GM19467 (cell line): Measurements from ENCODE around the gene ZBTB20.

Experiments
- ATAC-seq: cut with Tn5 transposase; IDR thresholded peaks from one replicate; pipeline ENCODE4 v1.9.1; 2021; ENCODE audit warnings: mild to moderate bottlenecking, moderate library complexity; ENCODE audit not compliant: unreplicated experiment

Gene ZBTB20

GRCh38 chr3:114554731-114555130, 592.4 kb downstream of the ZBTB20 start:
- no peak for ATAC-seq

- ATAC-seq, result no peak
Measured at GRCh38 chr3:114553949-114554593, 593.0 kb downstream of the ZBTB20 start.

DNA sequence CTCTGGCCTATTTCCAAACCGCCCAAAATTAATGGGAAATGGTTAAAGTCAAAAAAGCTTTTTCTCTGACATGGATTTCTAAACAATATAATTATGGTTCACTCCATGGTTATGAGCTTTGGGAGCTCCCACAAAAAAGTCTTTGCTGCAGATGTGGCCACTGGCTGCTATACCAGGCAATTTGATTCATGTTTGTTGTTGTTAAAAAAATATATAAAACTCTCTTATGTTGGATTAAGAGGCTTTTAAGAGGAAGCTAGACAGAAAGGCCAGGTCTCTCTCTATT, 594.6 kb downstream of the ZBTB20 start:
- no peak for ATAC-seq

GRCh38 chr3:114551770-114552526, 595.1 kb downstream of the ZBTB20 start:
- ATAC-seq, result no peak

- no peak for ATAC-seq
Measured at GRCh38 chr3:114550165-114550564, 596.9 kb downstream of the ZBTB20 start.

DNA sequence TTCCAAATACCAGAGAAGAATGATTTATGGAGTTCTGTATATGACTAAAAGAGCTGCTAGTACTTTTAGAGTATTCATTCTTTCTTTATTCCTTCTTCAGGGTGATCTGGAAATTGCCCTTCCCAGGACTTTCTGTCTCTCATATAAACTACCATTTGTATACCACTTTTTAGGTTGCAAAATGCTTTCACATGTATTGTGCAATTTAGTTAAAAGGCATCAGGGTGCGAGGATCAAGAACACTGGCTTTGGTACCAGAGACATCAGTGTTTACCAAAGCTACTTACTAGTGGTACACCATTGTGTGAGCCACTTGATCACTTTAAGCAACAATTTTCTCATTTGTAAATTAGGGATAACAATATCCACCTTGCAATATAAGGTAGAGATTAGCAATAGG, 601.9 kb downstream of the ZBTB20 start:
- no peak for ATAC-seq

- no peak for ATAC-seq
Measured at GRCh38 chr3:114542359-114542758, 604.7 kb downstream of the ZBTB20 start.

DNA sequence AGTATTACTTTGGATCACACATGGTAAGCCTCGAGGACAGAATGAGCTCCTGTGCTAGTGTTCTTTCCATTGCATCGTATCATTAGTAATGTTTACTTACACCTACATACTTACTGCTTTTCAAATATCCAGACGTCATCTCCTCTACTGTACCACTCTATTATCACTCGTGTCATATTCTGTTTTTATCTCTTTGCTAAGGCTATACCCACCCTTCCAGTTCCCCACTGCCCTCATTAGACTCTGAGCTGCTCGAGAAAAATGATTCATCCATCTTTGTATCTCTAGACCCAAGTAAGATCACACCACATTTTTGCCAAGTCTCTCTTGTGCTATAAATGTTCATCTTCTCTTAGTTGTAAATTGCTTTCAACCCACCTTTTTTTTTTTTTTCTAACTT, 607.6 kb downstream of the ZBTB20 start:
- no peak for ATAC-seq

DNA sequence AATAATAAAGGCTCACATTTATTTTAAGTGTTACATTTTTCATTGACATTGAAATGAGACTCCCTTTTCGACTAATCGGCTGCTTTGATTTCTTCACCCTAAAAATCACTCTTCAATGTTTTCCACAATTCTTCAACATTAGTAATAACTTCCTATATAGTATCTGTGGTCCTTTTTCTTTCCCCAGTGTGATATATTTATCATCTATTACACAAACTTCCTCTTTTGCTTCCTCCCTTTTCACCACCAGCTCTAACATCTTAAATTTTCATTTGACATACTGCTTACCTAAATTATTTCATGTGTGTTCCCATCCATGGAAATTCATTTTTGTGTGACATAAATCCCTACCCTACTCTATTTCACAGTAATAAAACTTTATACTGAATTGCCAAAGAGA, 608.9 kb downstream of the ZBTB20 start:
- no peak for ATAC-seq

- ATAC-seq, result no peak
Measured at GRCh38 chr3:114528517-114528916, 618.6 kb downstream of the ZBTB20 start.

- no peak for ATAC-seq
Measured at GRCh38 chr3:114527036-114527644, 619.9 kb downstream of the ZBTB20 start.

- no peak for ATAC-seq
Measured at GRCh38 chr3:114525278-114525677, 621.8 kb downstream of the ZBTB20 start.

DNA sequence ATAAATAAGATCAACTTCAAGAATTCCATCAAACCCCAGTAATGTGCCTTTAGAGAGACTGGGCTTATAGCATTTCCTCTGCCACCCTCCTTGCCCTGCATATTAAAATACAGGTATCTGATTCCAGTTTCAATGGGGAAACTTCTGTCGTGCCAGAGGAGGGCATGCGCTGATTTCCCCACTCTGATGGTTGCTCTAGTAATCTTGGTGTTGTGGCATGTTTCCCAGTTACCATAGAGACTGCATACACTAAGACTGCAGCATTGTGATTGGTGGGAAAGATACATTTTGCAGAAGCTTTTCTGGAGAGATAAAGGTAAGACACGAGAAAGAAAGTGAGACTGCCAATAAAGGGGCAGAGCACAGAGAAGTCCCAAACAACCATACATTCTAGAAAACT, 627.7 kb downstream of the ZBTB20 start:
- ATAC-seq, result no peak

GRCh38 chr3:114518206-114518808, 628.8 kb downstream of the ZBTB20 start:
- no peak for ATAC-seq

GRCh38 chr3:114510201-114510600, 636.9 kb downstream of the ZBTB20 start:
- ATAC-seq, result no peak

- no peak for ATAC-seq
Measured at GRCh38 chr3:114509756-114510155, 637.3 kb downstream of the ZBTB20 start.

DNA sequence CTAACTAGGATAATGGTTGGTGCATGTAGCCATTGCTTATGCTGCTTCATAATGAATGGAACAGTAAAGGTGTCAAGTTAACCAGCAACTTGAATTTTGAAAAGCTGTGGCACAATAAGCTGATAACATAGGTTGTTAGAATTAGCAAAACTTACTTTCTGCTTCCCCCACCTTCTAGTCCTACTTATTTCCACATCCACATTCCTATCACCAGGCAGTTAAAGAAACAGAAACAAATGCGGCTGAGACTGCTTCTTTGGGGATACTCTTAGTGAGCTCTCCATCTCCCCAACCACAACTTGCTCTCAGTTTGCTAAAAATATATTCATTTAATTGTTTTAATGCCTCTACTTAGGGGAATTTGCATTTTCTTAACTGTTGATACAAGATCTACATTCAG, 638.1 kb downstream of the ZBTB20 start:
- ATAC-seq, result no peak

GRCh38 chr3:114508208-114508607, 638.9 kb downstream of the ZBTB20 start:
- no peak for ATAC-seq

DNA sequence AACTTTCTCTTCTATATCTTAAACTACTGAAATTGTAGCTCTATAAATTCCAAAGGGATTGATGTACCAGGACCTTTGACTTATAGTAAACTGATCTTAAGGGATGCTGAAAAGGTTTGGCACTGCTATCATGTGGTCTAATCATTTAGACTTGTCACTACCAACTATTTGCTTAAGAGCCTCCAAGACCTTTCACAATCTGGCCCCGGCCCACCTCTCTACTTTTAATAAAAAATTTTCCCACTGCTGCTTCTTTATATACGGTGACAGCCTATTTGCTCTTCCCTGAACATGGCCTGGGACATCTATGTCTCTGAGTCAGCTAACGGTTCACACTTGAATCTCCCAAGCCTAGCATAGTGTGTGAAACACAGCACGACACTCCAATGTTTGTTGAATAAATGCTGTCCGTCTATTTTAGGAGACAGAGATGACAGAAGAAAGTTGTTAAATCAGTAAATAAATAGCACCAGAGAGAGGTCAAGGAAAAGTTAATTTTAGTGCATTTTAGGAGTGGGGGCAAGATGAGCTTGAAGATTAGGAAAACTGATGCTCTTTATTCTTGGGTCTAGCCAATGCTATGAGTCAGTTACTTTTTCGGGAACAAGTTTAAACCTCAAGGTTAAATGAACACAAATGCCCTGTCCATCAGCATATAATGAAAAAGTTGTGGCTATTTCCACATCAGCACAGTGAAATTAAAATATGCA, 640.3 kb downstream of the ZBTB20 start:
- no peak for ATAC-seq

DNA sequence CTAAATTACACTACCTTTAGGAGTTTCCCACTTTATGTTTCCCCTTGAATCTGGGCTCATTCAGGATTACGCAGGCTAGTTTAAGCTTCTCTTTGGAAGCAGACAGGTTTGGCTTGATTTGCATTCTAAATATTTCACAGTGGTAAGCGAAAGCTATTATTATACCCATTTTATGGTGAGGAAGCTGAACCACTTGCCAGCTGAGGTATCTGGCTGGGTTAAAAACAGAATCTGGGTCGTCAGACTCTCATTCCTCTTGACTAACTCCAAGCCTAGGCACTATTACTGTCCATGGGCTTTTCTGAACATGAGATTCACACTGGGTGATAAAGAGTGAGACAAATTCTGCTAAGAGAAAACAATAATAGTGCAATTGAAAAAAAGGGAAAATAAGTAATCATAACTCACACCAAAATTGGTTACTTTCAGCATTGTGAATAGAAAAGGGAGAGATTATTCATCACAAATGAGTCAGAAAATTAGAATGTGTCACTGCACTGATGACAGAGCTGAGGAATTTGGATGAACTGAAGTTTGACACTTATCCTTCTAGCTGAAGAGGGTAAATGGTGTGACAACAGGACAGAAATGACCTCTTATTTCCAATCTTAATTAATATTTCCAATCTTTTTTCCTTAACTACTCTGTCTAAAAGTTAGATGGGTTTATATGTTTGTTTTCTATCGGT, 642.0 kb downstream of the ZBTB20 start:
- no peak for ATAC-seq

- no peak for ATAC-seq
Measured at GRCh38 chr3:114502204-114502603, 644.9 kb downstream of the ZBTB20 start.
